Cardiac muscle cell (in vitro differentiated cells and primary cell): ENCODE data around the gene SP8. TPM values are rescaled to one million over a fixed set of nuclear protein-coding genes. Genes with fewer than 3 reads are reported as not detected.

ENCODE experiments used
- DNase-seq, 2 donors: peaks; one replicate each; pipeline versions ENCODE4 v3.0.0 to v3.0.0-alpha.2; 2010 to 2017; ENCODE audit warnings: low read depth in 1 of 2, low spot score in 1 of 2
- H3K27ac ChIP-seq: fragments of 200-600 bp; sonication (generic); 2 replicates; pipeline ENCODE4 v1.5.1; 2016
- H3K27me3 ChIP-seq: fragments of 200-600 bp; sonication (generic); 2 replicates; pipeline ENCODE4 v1.6.0; 2016; ENCODE audit warnings: control low read depth
- H3K36me3 ChIP-seq: fragments of 200-600 bp; sonication (generic); 2 replicates; pipeline ENCODE4 v1.5.1; 2016; ENCODE audit warnings: control low read depth
- H3K4me1 ChIP-seq: fragments of 200-600 bp; sonication (generic); 2 replicates; pipeline ENCODE4 v1.8.1; 2017; ENCODE audit warnings: low read depth, mild to moderate bottlenecking, mixed run types
- H3K4me3 ChIP-seq: fragments of 200-600 bp; sonication (generic); 2 replicates; pipeline ENCODE4 v1.5.1; 2016; ENCODE audit warnings: mild to moderate bottlenecking
- H3K9me3 ChIP-seq: fragments of 200-600 bp; sonication (generic); 2 replicates; pipeline ENCODE4 v1.5.1; 2017; ENCODE audit warnings: low read depth, mild to moderate bottlenecking, control low read depth
- CTCF ChIP-seq: IDR thresholded peaks from 2 replicates; pipeline ENCODE4 v1.5.1; 2012; ENCODE audit warnings: low read depth, mild to moderate bottlenecking, low read length
- polyA plus RNA-seq: library from polyadenylated mRNA; unstranded; fragments of >200 nt; fragmentation: Nextera tagmentation; extraction: Ambion mirVana; gene quantifications from 2 replicates; pipeline ENCODE4 v1.2.1, GENCODE V29; 2016
- total RNA-seq: library from RNA; depleted of rRNA; stranded (reverse); fragments of >200 nt; gene quantifications from 2 replicates; pipeline ENCODE4 v1.2.3, GENCODE V29; 2016

SP8 gene
- total and polyA plus RNA-seq, 2 experiments from 2014 or later: 0.42 TPM; not detected in 1

- peak overlapping the region; percentile 53 for H3K4me3 ChIP-seq
- H3K9me3 ChIP-seq: no peaks in the 10 kb centered on the region
- no peak for TF ChIP-seq CTCF
- peaks cover 100% of the 10 kb centered on the region for H3K27me3 ChIP-seq
- DNase-seq: no peak
- no peak overlapping the region for H3K27ac ChIP-seq
- peaks cover 11% of the 10 kb centered on the region for H3K4me1 ChIP-seq
- H3K36me3 ChIP-seq: no peaks in the 10 kb centered on the region
Measured at GRCh38 chr7:20787660-20788419, 1.2 kb upstream of the SP8 start.

- Histone ChIP-seq H3K36me3 (no peaks in the 10 kb centered on the region), H3K9me3 (no peaks in the 10 kb centered on the region), H3K27me3 (peaks cover 100% of the 10 kb centered on the region), H3K27ac (no peak overlapping the region), H3K4me3 (peak overlapping the region; percentile 53), H3K4me1 (peaks cover 11% of the 10 kb centered on the region)
- DNase-seq: no peak
- TF ChIP-seq CTCF: no peak
Measured at GRCh38 chr7:20786421-20786778, 286 bp downstream of the SP8 start.

GRCh38 chr7:20786049-20786412 is 655 bp downstream of the SP8 start:
- Histone ChIP-seq H3K4me3 (peak overlapping the region; percentile 53), H3K27me3 (peaks cover 100% of the 10 kb centered on the region), H3K9me3 (no peaks in the 10 kb centered on the region), H3K36me3 (no peaks in the 10 kb centered on the region), H3K4me1 (peaks cover 11% of the 10 kb centered on the region), H3K27ac (no peak overlapping the region)
- TF ChIP-seq CTCF: no peak
- DNase-seq: no peak

- Histone ChIP-seq H3K4me3 (peak overlapping the region; percentile 53), H3K9me3 (no peaks in the 10 kb centered on the region), H3K4me1 (peaks cover 11% of the 10 kb centered on the region), H3K27me3 (peaks cover 100% of the 10 kb centered on the region), H3K27ac (no peak overlapping the region), H3K36me3 (no peaks in the 10 kb centered on the region)
- TF ChIP-seq CTCF: no peak
- DNase-seq: peak in 1 of 2 donors; percentile 68
Measured at GRCh38 chr7:20785157-20786048, 1.3 kb downstream of the SP8 start.

- H3K27ac ChIP-seq: no peak overlapping the region
- TF ChIP-seq CTCF: no peak
- no peaks in the 10 kb centered on the region for H3K9me3 ChIP-seq
- H3K27me3 ChIP-seq: peaks cover 100% of the 10 kb centered on the region
- peak overlapping the region; percentile 53 for H3K4me3 ChIP-seq
- H3K4me1 ChIP-seq: peaks cover 11% of the 10 kb centered on the region
- H3K36me3 ChIP-seq: no peaks in the 10 kb centered on the region
- peak in 1 of 2 donors; percentile 44 for DNase-seq
Measured at GRCh38 chr7:20784388-20785156, 2.1 kb downstream of the SP8 start.
